HepG2 (cell line): ENCODE data around the gene POU2AF3. TPM values are rescaled to one million over a fixed set of nuclear protein-coding genes. Genes with fewer than 3 reads are reported as not detected.

Experiments
- CC2D1A ChIP-seq: sonication (generic); formaldehyde crosslinking; IDR thresholded peaks from 2 replicates; pipeline ENCODE4 v1.8.1; 2023; ENCODE audit warnings: mild to moderate bottlenecking, missing genetic modification reagents
- DNMT3B ChIP-seq: conservative IDR thresholded peaks from 2 replicates; pipeline ENCODE4 v1.6.1; 2016; ENCODE audit warnings: missing biosample characterization, control low read depth
- E2F5 ChIP-seq: sonication (generic); formaldehyde crosslinking; conservative IDR thresholded peaks from 2 replicates; pipeline ENCODE4 v1.4.0; 2020; ENCODE audit warnings: missing genetic modification reagents
- SAFB2 ChIP-seq: sonication (generic); formaldehyde crosslinking; IDR thresholded peaks from 2 replicates; pipeline ENCODE4 v1.5.1; 2020; ENCODE audit warnings: missing genetic modification reagents, low read depth, mild to moderate bottlenecking, borderline replicate concordance
- SMAD1 ChIP-seq: sonication (generic); formaldehyde crosslinking; IDR thresholded peaks from 2 replicates; pipeline ENCODE4 v1.4.0; 2020; ENCODE audit warnings: missing genetic modification reagents, low read depth, mild to moderate bottlenecking, borderline replicate concordance
- TAF1 ChIP-seq: sonication (generic); formaldehyde crosslinking; IDR thresholded peaks from 2 replicates; pipeline ENCODE4 v1.4.0; 2020; ENCODE audit warnings: missing genetic modification reagents
- TCF12 ChIP-seq, 2 experiments: fragments of 450-650 bp in 1 of 2; sonication (generic) in 1 of 2; formaldehyde crosslinking in 1 of 2; IDR thresholded peaks; 2 replicates each; pipeline versions ENCODE4 v1.6.1 to v1.8.0; 2017 to 2022; ENCODE audit warnings: antibody characterized with exemption in 1 of 2, mild to moderate bottlenecking in 1 of 2, missing genetic modification reagents in 1 of 2, moderate library complexity in 1 of 2
- TFDP1 ChIP-seq: IDR thresholded peaks from 2 replicates; pipeline ENCODE4 v1.6.1; 2016; ENCODE audit warnings: missing compliant biosample characterization, missing genetic modification reagents, borderline replicate concordance
- ZBTB10 ChIP-seq: sonication (generic); formaldehyde crosslinking; IDR thresholded peaks from 2 replicates; pipeline ENCODE4 v1.4.0; 2020; ENCODE audit warnings: missing genetic modification reagents, borderline replicate concordance
- ZBTB2 ChIP-seq: sonication (generic); formaldehyde crosslinking; IDR thresholded peaks from 2 replicates; pipeline ENCODE4 v1.8.0; 2022; ENCODE audit warnings: low read depth, missing genetic modification reagents
- ZHX2 ChIP-seq, 2 experiments: sonication (generic) in 1 of 2; formaldehyde crosslinking in 1 of 2; IDR thresholded peaks; 2 replicates each; pipeline versions ENCODE4 v1.6.1 to v1.9.0; 2014 to 2022; ENCODE audit warnings: antibody characterized with exemption in 1 of 2, borderline replicate concordance in 1 of 2, inconsistent platforms in 1 of 2, low read depth in 1 of 2, missing genetic modification reagents in 1 of 2
- ZSCAN12 ChIP-seq: sonication (generic); formaldehyde crosslinking; IDR thresholded peaks from 2 replicates; pipeline ENCODE4 v1.9.0; 2021; ENCODE audit warnings: mild to moderate bottlenecking, missing genetic modification reagents
- polyA plus RNA-seq, 8 experiments: library from polyadenylated mRNA; depleted of rRNA in 3 of 8; stranded (reverse) in 7 of 8; unstranded in 1 of 8; fragments of >200 nt; fragmentation: Illumina TruSeq in 4 of 8; extraction: Trizol in 4 of 8; gene quantifications; 2 replicates each; pipeline versions ENCODE4 v1.2.1 to v1.2.3, GENCODE V29; 2011 to 2016; ENCODE audit warnings: low read depth in 4 of 8, missing spikeins in 1 of 8, mixed read lengths in 1 of 8; ENCODE audit not compliant: insufficient read depth in 1 of 8
- total RNA-seq, 5 experiments: library from RNA; depleted of rRNA; stranded (reverse); fragments of >200 nt; fragmentation: Illumina TruSeq; extraction: Trizol; gene quantifications; 2 replicates each; pipeline ENCODE4 v1.2.3, GENCODE V29; 2016; ENCODE audit warnings: low read depth in 1 of 5

The POU2AF3 gene
- total and polyA plus RNA-seq, 2 of the 13 experiments (the other 11 are each of a cell fraction or from before 2014, with no cell fraction given), result 7.8 to 71.2 TPM

GRCh38 chr11:111334532-111335502, 36.5 kb downstream of the POU2AF3 start (continued):
- TF ChIP-seq ZHX2 (IDR thresholded peaks at IDR 0.05; ENCODE audit: low read depth) (no peak), ZHX2 (CRISPR knock-in tag; IDR thresholded peaks at IDR 0.05; ENCODE audit: borderline replicate concordance) (no peak), TCF12 (IDR thresholded peaks at IDR 0.05) (no peak), TCF12 (CRISPR knock-in tag; IDR thresholded peaks at IDR 0.05) (peak; percentile 86), TFDP1 (CRISPR knock-in tag) (peak; percentile 57; the same call in 1 of the 2 replicates), ZBTB2 (CRISPR knock-in tag) (0 out of 2 replicates have a peak, but pooled peaks have one; percentile 26), ZBTB10 (CRISPR knock-in tag) (no peak), CC2D1A (CRISPR knock-in tag) (no peak), E2F5 (no peak), DNMT3B (CRISPR knock-in tag) (no peak), SAFB2 (CRISPR knock-in tag) (no peak; the same call in 1 of the 2 replicates), SMAD1 (CRISPR knock-in tag) (no peak), TAF1 (CRISPR knock-in tag) (no peak), ZSCAN12 (CRISPR knock-in tag) (no peak)
